Gastroesophageal sphincter (tissue), 4 donors: ENCODE data around the gene GLUL. TPM values are rescaled to one million over a fixed set of nuclear protein-coding genes. Genes with fewer than 3 reads are reported as not detected.

Experiments used
- ATAC-seq: fragments of 150-250 bp; one replicate; pipeline ENCODE4 v1.9.1; 2016; ENCODE audit warnings: mild to moderate bottlenecking, moderate library complexity
- H3K27ac ChIP-seq, 4 donors: fragments of 200-600 bp; sonication (generic) in 3 of 4; 1 replicate in 3 of 4; 2 replicates in 1 of 4; pipeline ENCODE4 v1.5.1; 2016 to 2019
- H3K27me3 ChIP-seq: fragments of 200-600 bp; sonication (generic); one replicate; pipeline ENCODE4 v1.5.1; 2019
- H3K36me3 ChIP-seq, 2 donors: fragments of 200-600 bp; sonication (generic); one replicate each; pipeline ENCODE4 v1.5.1; 2019; ENCODE audit warnings: control low read depth in 1 of 2
- H3K4me1 ChIP-seq, 3 donors: fragments of 200-600 bp; sonication (generic); 1 replicate in 2 of 3; 2 replicates in 1 of 3; pipeline ENCODE4 v1.5.1; 2016 to 2019; ENCODE audit warnings: control low read depth in 2 of 3
- H3K4me3 ChIP-seq, 2 donors: fragments of 200-600 bp; sonication (generic); one replicate each; pipeline ENCODE4 v1.5.1; 2019; ENCODE audit warnings: mild to moderate bottlenecking in 1 of 2, moderate library complexity in 1 of 2
- H3K9me3 ChIP-seq, 3 donors: fragments of 200-600 bp; sonication (generic); one replicate each; pipeline ENCODE4 v1.5.1; 2017 to 2019; ENCODE audit warnings: control low read depth in 2 of 3
- EP300 ChIP-seq: sonication (generic); formaldehyde crosslinking; IDR thresholded peaks from one replicate; pipeline ENCODE4 v1.6.1; 2017; ENCODE audit warnings: antibody characterized with exemption, mild to moderate bottlenecking
- POLR2A ChIP-seq, 2 donors: fragments of 450-650 bp; IDR thresholded peaks; one replicate each; pipeline ENCODE4 v1.6.1; 2017; ENCODE audit warnings: antibody characterized with exemption in 2 of 2, mild to moderate bottlenecking in 2 of 2, moderate library complexity in 1 of 2
- POLR2AphosphoS5 ChIP-seq: sonication (generic); formaldehyde crosslinking; IDR thresholded peaks from one replicate; pipeline ENCODE4 v1.6.1; 2017; ENCODE audit warnings: antibody characterized with exemption
- WGBS, 2 donors: methylation state at CpG; one replicate each; pipeline ENCODE4 v1.1.5; 2018; ENCODE audit warnings: low coverage in 1 of 2; 5-methylcytosine and 5-hydroxymethylcytosine counted together
- total RNA-seq, 4 donors: library from RNA; depleted of rRNA; stranded (reverse); fragments of >200 nt; gene quantifications; one replicate each; pipeline ENCODE4 v1.1.0, GENCODE V29; 2016
- TF ChIP-seq, protein P1 (sequence below), 4 experiments: fragments of 200-600 bp in 2 of 4; fragments of 450-650 bp in 2 of 4; sonication (generic) in 1 of 4; IDR thresholded peaks; one replicate each; pipeline ENCODE4 v1.5.1; 2017 to 2019; ENCODE audit warnings: antibody characterized with exemption in 4 of 4, mild to moderate bottlenecking in 2 of 4, moderate library complexity in 2 of 4

Gene GLUL
- total RNA-seq, 4 donors from 2014 or later, result 2,239 to 3,071 (median 2,830) TPM

DNA sequence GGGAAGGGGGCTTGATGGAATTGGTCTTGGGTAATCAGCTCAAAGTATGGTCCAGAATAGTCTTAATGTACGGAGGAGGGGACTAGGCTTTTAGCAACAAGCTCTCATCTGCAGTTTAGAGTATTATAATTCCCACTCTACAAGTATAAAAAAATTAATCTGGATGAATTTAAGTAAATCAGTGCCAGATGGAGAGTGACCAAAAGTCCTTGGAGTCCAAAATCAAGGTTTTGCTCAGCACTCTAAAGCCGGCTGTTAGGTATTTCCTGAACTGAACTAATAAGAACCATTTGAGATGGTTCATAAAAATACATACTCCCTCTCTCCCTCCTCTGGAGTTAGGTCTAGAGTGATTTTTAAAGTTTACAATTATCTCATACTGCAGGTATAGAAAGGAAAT, 23.7 kb downstream of the GLUL start:
- peaks cover 0 to 20% (median 5%) of the 10 kb centered on the region in 3 donors for H3K4me1 ChIP-seq
- no peaks in the 10 kb centered on the region for H3K27me3 ChIP-seq
- H3K27ac ChIP-seq, result no peak overlapping the region
- H3K9me3 ChIP-seq, result no peaks in the 10 kb centered on the region
- no peak overlapping the region for H3K4me3 ChIP-seq
- TF ChIP-seq EP300 (no peak), POLR2A (IDR thresholded peaks at IDR 0.05) (no peak), POLR2AphosphoS5 (no peak)
- TF ChIP-seq, protein P1, sequence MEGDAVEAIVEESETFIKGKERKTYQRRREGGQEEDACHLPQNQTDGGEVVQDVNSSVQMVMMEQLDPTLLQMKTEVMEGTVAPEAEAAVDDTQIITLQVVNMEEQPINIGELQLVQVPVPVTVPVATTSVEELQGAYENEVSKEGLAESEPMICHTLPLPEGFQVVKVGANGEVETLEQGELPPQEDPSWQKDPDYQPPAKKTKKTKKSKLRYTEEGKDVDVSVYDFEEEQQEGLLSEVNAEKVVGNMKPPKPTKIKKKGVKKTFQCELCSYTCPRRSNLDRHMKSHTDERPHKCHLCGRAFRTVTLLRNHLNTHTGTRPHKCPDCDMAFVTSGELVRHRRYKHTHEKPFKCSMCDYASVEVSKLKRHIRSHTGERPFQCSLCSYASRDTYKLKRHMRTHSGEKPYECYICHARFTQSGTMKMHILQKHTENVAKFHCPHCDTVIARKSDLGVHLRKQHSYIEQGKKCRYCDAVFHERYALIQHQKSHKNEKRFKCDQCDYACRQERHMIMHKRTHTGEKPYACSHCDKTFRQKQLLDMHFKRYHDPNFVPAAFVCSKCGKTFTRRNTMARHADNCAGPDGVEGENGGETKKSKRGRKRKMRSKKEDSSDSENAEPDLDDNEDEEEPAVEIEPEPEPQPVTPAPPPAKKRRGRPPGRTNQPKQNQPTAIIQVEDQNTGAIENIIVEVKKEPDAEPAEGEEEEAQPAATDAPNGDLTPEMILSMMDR (IDR thresholded peaks at IDR 0.05), result no peak
- WGBS, 2 donors, result 42 to 57% methylated on average over 2 of the region's 2 CpGs
- no peak for ATAC-seq
- no peaks in the 10 kb centered on the region for H3K36me3 ChIP-seq

DNA sequence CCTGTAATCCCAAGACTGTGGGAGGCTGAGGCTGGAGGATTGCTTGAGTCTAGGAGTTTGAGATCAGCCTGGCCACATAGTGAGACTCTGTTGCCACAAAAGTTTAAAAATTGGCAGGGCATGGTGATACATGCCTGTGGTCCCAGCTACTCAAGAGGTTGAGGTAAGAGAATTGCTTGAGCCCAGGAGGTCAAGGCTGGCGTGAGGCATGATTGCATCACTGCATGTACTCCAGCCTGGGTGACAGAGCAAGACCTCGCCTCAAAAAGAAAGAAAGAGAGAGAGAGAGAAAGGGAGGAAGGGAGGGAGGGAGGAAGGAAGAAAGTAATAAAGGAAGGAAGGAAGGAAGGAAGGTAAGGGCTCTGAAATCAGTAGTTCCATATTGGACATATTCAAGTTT, 25.0 kb downstream of the GLUL start:
- TF ChIP-seq POLR2AphosphoS5 (no peak), EP300 (no peak), POLR2A (IDR thresholded peaks at IDR 0.05) (no peak)
- TF ChIP-seq, protein P1 (IDR thresholded peaks at IDR 0.05), result no peak
- no peak for ATAC-seq
- Histone ChIP-seq H3K36me3 (no peaks in the 10 kb centered on the region), H3K4me1 (peaks cover 0 to 20% (median 5%) of the 10 kb centered on the region in 3 donors), H3K27me3 (no peaks in the 10 kb centered on the region), H3K4me3 (no peak overlapping the region), H3K27ac (no peak overlapping the region), H3K9me3 (no peaks in the 10 kb centered on the region)
- WGBS, 2 donors, result 76% methylated on average over 2 of the region's 2 CpGs; no CpG with 5 or more reads in 1 of the 2 donors

DNA sequence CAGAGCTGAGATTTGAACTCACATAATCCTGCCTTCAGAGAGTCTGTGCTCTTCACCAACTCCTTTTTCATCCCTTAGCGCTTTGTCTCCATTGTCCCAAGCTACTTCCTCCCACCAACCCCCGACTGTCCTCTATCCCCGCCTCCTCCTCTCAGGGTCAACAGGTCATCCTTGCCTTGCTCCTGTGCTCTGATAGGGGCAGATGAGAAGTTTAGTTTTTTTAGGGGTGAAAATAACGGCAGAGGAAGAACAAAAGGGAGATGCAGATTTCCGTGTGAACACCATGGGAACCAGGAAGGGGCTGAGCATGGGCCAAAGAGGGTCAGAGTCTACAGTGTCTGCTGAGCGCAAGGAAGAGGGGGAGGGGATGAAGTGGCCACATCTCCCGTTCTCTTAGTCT, 31.9 kb downstream of the GLUL start:
- H3K27me3 ChIP-seq, result no peaks in the 10 kb centered on the region
- WGBS, 2 donors, result 72 to 79% methylated on average over 3 to 5 of the region's 7 CpGs
- no peak for ATAC-seq
- H3K4me1 ChIP-seq, result peaks cover 0 to 7% (median 0%) of the 10 kb centered on the region in 3 donors
- H3K4me3 ChIP-seq, result no peak overlapping the region
- H3K27ac ChIP-seq, result no peak overlapping the region
- no peaks in the 10 kb centered on the region for H3K9me3 ChIP-seq
- no peaks in the 10 kb centered on the region for H3K36me3 ChIP-seq
- TF ChIP-seq POLR2AphosphoS5, result no peak
- no peak for TF ChIP-seq EP300
- TF ChIP-seq POLR2A (IDR thresholded peaks at IDR 0.05), result no peak
- TF ChIP-seq, protein P1 (IDR thresholded peaks at IDR 0.05), result no peak

DNA sequence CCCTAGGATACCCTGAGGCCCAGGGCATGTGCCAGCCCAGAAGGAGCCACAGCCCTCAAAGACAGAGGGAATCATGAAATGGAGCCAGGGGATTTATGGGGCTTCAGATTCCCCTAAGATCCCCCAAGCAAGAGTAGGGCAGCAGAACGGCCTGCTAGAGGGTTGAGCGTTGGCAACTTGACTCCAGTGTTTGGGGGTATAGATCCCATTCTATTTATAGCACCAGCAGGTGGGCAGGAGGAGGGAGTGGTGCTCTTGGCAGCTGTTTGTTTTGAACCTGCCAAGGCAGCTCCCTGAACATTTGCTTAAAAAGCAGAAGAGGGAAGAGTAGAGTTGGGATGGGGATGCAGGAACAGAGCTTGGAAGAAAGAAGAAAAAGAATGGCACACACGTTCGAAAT, 33.7 kb downstream of the GLUL start:
- no peaks in the 10 kb centered on the region for H3K9me3 ChIP-seq
- H3K27ac ChIP-seq, result no peak overlapping the region
- H3K36me3 ChIP-seq, result no peaks in the 10 kb centered on the region
- ATAC-seq, result no peak
- no peak overlapping the region for H3K4me3 ChIP-seq
- no peaks in the 10 kb centered on the region for H3K27me3 ChIP-seq
- TF ChIP-seq, protein P1 (IDR thresholded peaks at IDR 0.05), result no peak
- TF ChIP-seq EP300 (no peak), POLR2A (IDR thresholded peaks at IDR 0.05) (no peak), POLR2AphosphoS5 (no peak)
- WGBS, 2 donors, result 58 to 77% methylated on average over 4 of the region's 4 CpGs
- H3K4me1 ChIP-seq, result peaks cover 0 to 7% (median 0%) of the 10 kb centered on the region in 3 donors

DNA sequence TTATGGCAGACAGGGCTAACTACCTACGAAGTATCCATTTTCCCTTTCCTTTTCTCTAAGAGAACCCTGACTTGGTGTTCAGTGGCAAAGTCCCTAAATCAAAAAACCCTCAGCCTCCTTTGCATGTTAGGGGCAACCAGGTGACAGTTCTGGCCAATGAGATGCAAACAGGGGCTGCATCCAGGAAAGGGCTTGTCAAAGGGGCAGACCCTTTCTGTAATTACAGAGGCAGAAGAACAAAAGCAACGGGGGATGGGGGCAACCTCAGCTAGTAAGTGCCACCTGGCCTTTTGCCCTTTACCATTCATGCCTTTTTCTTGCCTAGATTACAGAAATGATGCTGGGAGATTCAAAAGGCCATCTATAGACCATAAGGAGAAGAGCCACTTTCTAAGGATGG, 34.4 kb downstream of the GLUL start:
- H3K27ac ChIP-seq, result no peak overlapping the region
- WGBS, 2 donors, result 77 to 78% methylated on average over 2 of the region's 2 CpGs
- no peaks in the 10 kb centered on the region for H3K9me3 ChIP-seq
- TF ChIP-seq POLR2AphosphoS5, result no peak
- TF ChIP-seq POLR2A (IDR thresholded peaks at IDR 0.05), result no peak
- TF ChIP-seq, protein P1 (IDR thresholded peaks at IDR 0.05), result no peak
- TF ChIP-seq EP300, result no peak
- no peaks in the 10 kb centered on the region for H3K27me3 ChIP-seq
- H3K4me3 ChIP-seq, result no peak overlapping the region
- no peaks in the 10 kb centered on the region for H3K36me3 ChIP-seq
- H3K4me1 ChIP-seq, result peaks cover 0 to 15% (median 0%) of the 10 kb centered on the region in 3 donors
- ATAC-seq, result no peak
